AG04450 (cell line): Measurements from ENCODE around the gene ZFHX3. TPM values are rescaled to one million over a fixed set of nuclear protein-coding genes. Genes with fewer than 3 reads are reported as not detected.

Experiments
- CTCF ChIA-PET: fragments of 300-600, 350-600 bp; formaldehyde crosslinking; extraction: SDS; loops from one replicate; lab custom pipeline; 2022; ENCODE audit warnings: antibody characterized with exemption, inconsistent platforms; lab: Charles Lee
- POLR2A ChIA-PET: fragments of 350-600 bp; formaldehyde crosslinking; extraction: SDS; loops from one replicate; lab custom pipeline; 2021; ENCODE audit warnings: antibody characterized with exemption, inconsistent platforms; lab: Yijun Ruan, JAX
- DNase-seq: peaks from one replicate; pipeline ENCODE4 v3.0.0-alpha.2; 2011; ENCODE audit warnings: low read depth, low spot score
- H3K27ac ChIP-seq: one replicate; pipeline ENCODE4 v1.5.1; 2012; ENCODE audit warnings: low read depth, low read length, control low read depth
- H3K27me3 ChIP-seq: one replicate; pipeline ENCODE4 v1.6.0; 2012; ENCODE audit warnings: low read length; ENCODE audit not compliant: control insufficient read depth, insufficient read depth
- H3K4me3 ChIP-seq: 2 replicates; pipeline ENCODE4 v1.5.1; 2011; ENCODE audit warnings: mild to moderate bottlenecking, low read depth, low read length, control low read depth
- H3K9me3 ChIP-seq: 2 replicates; pipeline ENCODE4 v1.5.1; 2012; ENCODE audit warnings: low read length; ENCODE audit not compliant: control insufficient read depth, insufficient read depth
- CTCF ChIP-seq: IDR thresholded peaks from 2 replicates; pipeline ENCODE4 v1.5.1; 2011; ENCODE audit warnings: low read depth, low read length, control low read depth, inconsistent platforms
- polyA plus RNA-seq: library from polyadenylated mRNA; depleted of rRNA; stranded (reverse); fragments of >200 nt; gene quantifications from 2 replicates; pipeline ENCODE4 v1.2.3, GENCODE V29; 2011

The ZFHX3 gene
- polyA plus RNA-seq, 1 experiment: 3.3 TPM

GRCh38 chr16:72975809-72976437 lies 72.0 kb downstream of the ZFHX3 start:
- no peak for DNase-seq
- H3K4me3 ChIP-seq: no peak overlapping the region
- ChIA-PET POLR2A (no interaction called here), CTCF (interaction anchor here (0.6 to 1.3 kb wide), 2 partner anchors 92 to 143 kb away, joined by 3 to 4 read pairs; no protein-coding TSS in a partner anchor)
- no peaks in the 10 kb centered on the region for H3K9me3 ChIP-seq
- no peak overlapping the region for H3K27ac ChIP-seq
- H3K27me3 ChIP-seq: no peaks in the 10 kb centered on the region
- TF ChIP-seq CTCF: no peak

GRCh38 chr16:72974142-72974769 lies 73.7 kb downstream of the ZFHX3 start:
- DNase-seq: no peak
- Histone ChIP-seq H3K4me3 (no peak overlapping the region), H3K27me3 (no peaks in the 10 kb centered on the region), H3K9me3 (no peaks in the 10 kb centered on the region), H3K27ac (no peak overlapping the region)
- TF ChIP-seq CTCF: no peak
- ChIA-PET CTCF (interaction anchor here (0.6 to 1.0 kb wide), 3 partner anchors 11 to 13 kb away, joined by 3 to 5 read pairs (median 3); no protein-coding TSS in a partner anchor), POLR2A (no interaction called here)

GRCh38 chr16:72972878-72973571 lies 74.9 kb downstream of the ZFHX3 start:
- no peak for TF ChIP-seq CTCF
- no peak for DNase-seq
- ChIA-PET CTCF (interaction anchor here (0.8 to 1.0 kb wide), 2 partner anchors 11 to 116 kb away, joined by 3 read pairs; no protein-coding TSS in a partner anchor), POLR2A (interaction anchor here (1.1 kb wide), 1 partner anchor 74 kb away, joined by 3 read pairs; no protein-coding TSS in a partner anchor)
- no peak overlapping the region for H3K4me3 ChIP-seq
- H3K27ac ChIP-seq: no peak overlapping the region
- H3K9me3 ChIP-seq: no peaks in the 10 kb centered on the region
- no peaks in the 10 kb centered on the region for H3K27me3 ChIP-seq

- H3K27me3 ChIP-seq: no peaks in the 10 kb centered on the region
- no peak for DNase-seq
- H3K27ac ChIP-seq: no peak overlapping the region
- H3K9me3 ChIP-seq: no peaks in the 10 kb centered on the region
- ChIA-PET CTCF (no interaction called here), POLR2A (no interaction called here)
- H3K4me3 ChIP-seq: no peak overlapping the region
- TF ChIP-seq CTCF: no peak
These were observed 76.6 kb downstream of the ZFHX3 start for GRCh38 chr16:72971370-72971769.
